Measurements from ENCODE around the gene UCHL5. TPM values are rescaled to one million over a fixed set of nuclear protein-coding genes. Genes with fewer than 3 reads are reported as not detected.

UCHL5 gene
- total and polyA plus RNA-seq, 2 donors (not counting 3 experiments of a cell fraction or from before 2014, with no cell fraction given) = 9.8 to 45.6 TPM

DNA sequence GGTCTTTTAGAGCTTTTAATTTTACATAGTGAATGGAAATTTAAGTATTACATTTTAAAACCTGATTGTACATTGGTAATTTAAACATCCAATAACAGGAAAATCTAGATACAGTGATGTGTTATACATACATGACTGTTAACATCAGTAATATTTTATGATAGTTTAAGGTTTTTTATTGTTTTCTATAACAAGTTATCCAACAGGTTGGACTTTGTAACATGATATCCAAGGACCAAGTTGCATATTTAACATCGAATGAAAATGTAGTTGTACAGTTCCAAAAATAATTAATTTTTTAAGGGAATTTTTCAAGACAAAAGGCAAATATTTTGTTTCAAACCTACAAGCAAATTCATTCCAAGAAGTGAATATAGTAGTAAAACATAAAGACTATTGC lies 31.7 kb upstream of the UCHL5 start:
- Histone ChIP-seq H2AFZ (ENCODE audit: low read depth, low read length) (no peak overlapping the region), H3K9me1 (replicated peaks; ENCODE audit: control insufficient read depth, extremely low read depth, insufficient read depth, low read length) (no peaks in the 10 kb centered on the region), H3K4me2 (ENCODE audit: insufficient read depth, low read length) (no peak overlapping the region), H3K79me2 (ENCODE audit: control insufficient read depth, insufficient read depth, low read length) (no peaks in the 10 kb centered on the region), H3K36me3 (ENCODE audit: control insufficient read depth in 2 of 2, extremely low read depth in 1 of 2, insufficient read depth in 2 of 2, low read length in 2 of 2) (peaks cover 1 to 2% of the 10 kb centered on the region in 2 experiments), H3K9me3 (replicated peaks; ENCODE audit: control insufficient read depth, insufficient read depth, low read length) (no peaks in the 10 kb centered on the region), H3K4me3 (replicated peaks in 1 of 3; ENCODE audit: insufficient read depth in 1 of 3, low read depth in 1 of 3, low read length in 3 of 3) (no peak overlapping the region), H4K20me1 (replicated peaks; ENCODE audit: control insufficient read depth, extremely low read depth, insufficient read depth, low read length) (no peaks in the 10 kb centered on the region), H3K27me3 (ENCODE audit: control insufficient read depth in 2 of 2, insufficient read depth in 2 of 2, low read length in 2 of 2) (no peaks in the 10 kb centered on the region), H3K4me1 (ENCODE audit: control insufficient read depth, extremely low read depth, insufficient read depth, low read length) (no peaks in the 10 kb centered on the region), H3K9ac (replicated peaks; ENCODE audit: extremely low read depth, insufficient read depth, low read length) (no peak overlapping the region), H3K27ac (ENCODE audit: insufficient read depth, low read depth, low read length) (no peak overlapping the region)
- FAIRE-seq = no peak
- no TSS peak for BruUV-seq (replicated peaks)
- no peak for TF ChIP-seq GATA2 (IDR thresholded peaks at IDR 0.05; ENCODE audit: insufficient read depth, insufficient read length, low read depth, low read length)
- no peak for TF ChIP-seq POLR2A (IDR thresholded peaks at IDR 0.05; ENCODE audit: low read depth, low read length)
- TF ChIP-seq MYC (IDR thresholded peaks at IDR 0.05; ENCODE audit: low read depth, low read length) = no peak
- no peak for TF ChIP-seq POLR2AphosphoS5 (IDR thresholded peaks at IDR 0.05; ENCODE audit: insufficient read depth, low read depth, low read length)
- TF ChIP-seq, protein P1, sequence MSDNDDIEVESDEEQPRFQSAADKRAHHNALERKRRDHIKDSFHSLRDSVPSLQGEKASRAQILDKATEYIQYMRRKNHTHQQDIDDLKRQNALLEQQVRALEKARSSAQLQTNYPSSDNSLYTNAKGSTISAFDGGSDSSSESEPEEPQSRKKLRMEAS (IDR thresholded peaks at IDR 0.05; ENCODE audit: insufficient read depth, insufficient read length) = no peak
- no peak for TF ChIP-seq FOS (IDR thresholded peaks at IDR 0.05; ENCODE audit: borderline replicate concordance, insufficient read depth, low read length)
- no peak for TF ChIP-seq JUN (IDR thresholded peaks at IDR 0.05; ENCODE audit: borderline replicate concordance, insufficient read depth, insufficient read length, low read depth)
- TF ChIP-seq, protein P2, sequence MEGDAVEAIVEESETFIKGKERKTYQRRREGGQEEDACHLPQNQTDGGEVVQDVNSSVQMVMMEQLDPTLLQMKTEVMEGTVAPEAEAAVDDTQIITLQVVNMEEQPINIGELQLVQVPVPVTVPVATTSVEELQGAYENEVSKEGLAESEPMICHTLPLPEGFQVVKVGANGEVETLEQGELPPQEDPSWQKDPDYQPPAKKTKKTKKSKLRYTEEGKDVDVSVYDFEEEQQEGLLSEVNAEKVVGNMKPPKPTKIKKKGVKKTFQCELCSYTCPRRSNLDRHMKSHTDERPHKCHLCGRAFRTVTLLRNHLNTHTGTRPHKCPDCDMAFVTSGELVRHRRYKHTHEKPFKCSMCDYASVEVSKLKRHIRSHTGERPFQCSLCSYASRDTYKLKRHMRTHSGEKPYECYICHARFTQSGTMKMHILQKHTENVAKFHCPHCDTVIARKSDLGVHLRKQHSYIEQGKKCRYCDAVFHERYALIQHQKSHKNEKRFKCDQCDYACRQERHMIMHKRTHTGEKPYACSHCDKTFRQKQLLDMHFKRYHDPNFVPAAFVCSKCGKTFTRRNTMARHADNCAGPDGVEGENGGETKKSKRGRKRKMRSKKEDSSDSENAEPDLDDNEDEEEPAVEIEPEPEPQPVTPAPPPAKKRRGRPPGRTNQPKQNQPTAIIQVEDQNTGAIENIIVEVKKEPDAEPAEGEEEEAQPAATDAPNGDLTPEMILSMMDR (IDR thresholded peaks at IDR 0.05; ENCODE audit: extremely low read depth in 1 of 2, insufficient read depth in 1 of 2, low read depth in 1 of 2, low read length in 2 of 2) = no peak
- TF ChIP-seq EZH2 (IDR thresholded peaks at IDR 0.05; ENCODE audit: borderline replicate concordance, low read depth, low read length, severe bottlenecking) = no peak
- dilution Hi-C loops (cut with MboI; ENCODE audit: extremely low pct_ligation_motif_present, low sequenced_read_pairs) = no loop called here
- ChIA-PET CTCF (interaction anchor here (0.9 to 1.5 kb wide), 2 partner anchors 11 to 13 kb away, joined by 3 to 6 read pairs; no protein-coding TSS in a partner anchor), POLR2A (no interaction called here)
- no peak for DNase-seq (ENCODE audit: low read depth, low spot score)
- intact Hi-C loops (cut with micrococcal nuclease) = no loop called here

All from endothelial cell of umbilical vein (primary cell).